ENCODE results near the gene LRCH1.

LRCH1 gene

DNA sequence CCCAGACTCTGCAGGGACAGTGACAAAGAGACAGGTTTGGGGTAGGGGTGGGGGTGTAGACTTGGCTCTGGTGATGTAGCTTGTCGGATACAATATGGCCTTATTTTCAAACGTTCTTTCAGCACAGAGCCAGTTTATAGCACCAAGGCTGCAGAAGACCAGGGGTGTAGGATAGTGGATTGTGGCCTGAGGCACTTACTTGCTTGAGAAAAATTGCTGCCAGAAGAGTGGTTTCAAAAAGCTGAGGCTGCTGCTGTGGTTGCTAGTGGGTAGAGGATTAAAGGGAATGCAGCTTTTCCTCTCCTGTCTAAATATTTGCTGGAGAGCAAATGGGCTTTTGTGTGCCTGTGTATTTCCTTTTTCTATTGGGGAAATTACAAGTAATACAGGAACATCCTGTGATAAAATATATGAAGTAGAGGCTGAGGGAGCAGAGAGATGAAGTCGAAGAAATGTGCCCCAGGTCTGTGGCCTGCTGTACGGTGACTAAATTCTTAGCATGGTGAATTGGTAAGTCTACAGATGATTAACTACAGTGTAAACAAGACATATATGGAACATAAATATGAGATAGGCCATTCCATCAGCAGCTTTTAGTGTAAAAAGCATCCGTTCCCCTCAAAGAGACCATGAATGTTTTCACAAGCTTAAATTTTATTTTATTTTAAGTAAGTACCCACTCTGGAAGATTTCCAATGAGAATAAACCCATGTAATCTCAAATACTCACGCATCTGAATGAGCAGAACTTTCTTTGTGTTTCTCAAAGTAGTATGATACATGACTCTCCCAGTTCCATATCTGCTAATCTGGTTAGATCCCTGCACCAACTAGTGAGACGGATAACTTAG lies 112.9 kb downstream of the LRCH1 start:
- peaks cover 10 to 14% of the 10 kb centered on the region in 2 donors for H3K4me1 ChIP-seq (ENCODE audit: control insufficient read depth in 2 of 2, insufficient read depth in 1 of 2, low read depth in 1 of 2, low read length in 2 of 2)
- H3K27ac ChIP-seq (replicated peaks; ENCODE audit: low read length), result no peak overlapping the region
- no peak for DNase-seq (ENCODE audit: low spot score)

DNA sequence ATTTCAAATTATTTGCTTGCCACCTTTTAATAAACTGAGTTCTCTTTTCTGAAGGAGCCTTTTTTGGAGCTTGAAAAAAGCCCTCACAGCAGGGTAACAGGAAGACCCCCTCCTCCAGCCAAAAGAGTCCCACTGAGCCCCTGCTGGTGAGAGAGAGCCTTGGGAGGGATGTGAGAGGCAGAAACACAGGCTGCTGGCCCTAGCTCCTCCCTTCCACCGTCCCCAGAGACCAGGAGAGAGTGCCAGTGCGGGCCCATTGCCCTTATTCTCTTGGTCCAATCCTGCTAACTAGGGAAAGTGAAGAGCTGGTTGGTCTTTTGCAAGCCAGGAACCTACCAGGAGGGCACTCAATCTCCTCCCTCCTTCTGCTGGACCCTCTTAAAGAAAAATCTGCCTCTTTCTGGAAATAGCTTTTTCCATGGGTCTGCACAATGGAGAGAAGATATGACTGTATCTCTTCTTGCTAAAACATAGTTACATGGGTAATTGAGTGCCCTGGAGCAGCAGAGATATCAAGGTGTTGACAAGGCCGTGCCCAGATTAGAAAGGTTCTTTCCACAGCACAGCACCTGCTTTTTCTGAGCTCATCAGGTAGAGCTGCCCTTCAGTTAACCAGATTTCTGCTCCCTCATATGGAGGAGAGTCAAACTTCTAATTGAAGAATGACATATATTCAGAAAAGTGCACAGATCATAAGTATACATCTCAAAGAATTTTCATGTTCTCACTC lies 113.9 kb downstream of the LRCH1 start:
- Histone ChIP-seq H3K4me2 (ENCODE audit: insufficient read depth, low read length, poor library complexity, severe bottlenecking) (no peak overlapping the region), H2BK12ac (ENCODE audit: low read length) (no peak overlapping the region), H3K79me1 (ENCODE audit: low read depth, low read length) (no peaks in the 10 kb centered on the region), H3K4ac (ENCODE audit: low read length) (no peak overlapping the region), H3K4me3 (ENCODE audit: low read length in 2 of 2) (no peak overlapping the region), H3K9ac (ENCODE audit: low read depth, low read length, poor library complexity) (no peak overlapping the region), H3K18ac (ENCODE audit: low read length) (peak overlapping the region; percentile 40), H3K36me3 (replicated peaks in 1 of 2; ENCODE audit: control insufficient read depth in 2 of 2, insufficient read depth in 2 of 2, low read length in 2 of 2) (peaks cover 0 to 15% of the 10 kb centered on the region in 2 donors), H2AK5ac (ENCODE audit: low read depth, low read length) (no peak overlapping the region), H3K27me3 (ENCODE audit: control insufficient read depth in 3 of 3, insufficient read depth in 3 of 3, low read depth in 1 of 3, low read length in 3 of 3) (no peaks in the 10 kb centered on the region), H3K27ac (replicated peaks; ENCODE audit: low read length) (no peak overlapping the region), H4K8ac (ENCODE audit: low read depth, low read length) (no peak overlapping the region), H3K23ac (ENCODE audit: low read depth, low read length, poor library complexity) (no peak overlapping the region), H2AFZ (ENCODE audit: low read length) (no peak overlapping the region), H2BK120ac (ENCODE audit: low read depth, low read length) (no peak overlapping the region), H2BK15ac (ENCODE audit: low read length) (no peak overlapping the region), H4K91ac (ENCODE audit: low read depth, low read length, poor library complexity) (no peak overlapping the region), H3K4me1 (ENCODE audit: control insufficient read depth in 2 of 2, insufficient read depth in 1 of 2, low read depth in 1 of 2, low read length in 2 of 2) (peaks cover 10 to 14% of the 10 kb centered on the region in 2 donors), H3K9me3 (replicated peaks in 1 of 2; ENCODE audit: control insufficient read depth in 2 of 2, insufficient read depth in 1 of 2, low read depth in 1 of 2, low read length in 2 of 2) (no peaks in the 10 kb centered on the region), H3K14ac (ENCODE audit: low read length) (no peak overlapping the region), H2BK5ac (ENCODE audit: low read length) (no peak overlapping the region)
- no CpG with 5 or more reads among the region's 3 CpGs for WGBS, 2 donors (ENCODE audit: extremely low coverage in 2 of 2, insufficient read length in 2 of 2, insufficient replicate concordance in 1 of 2)
- no peak for DNase-seq (ENCODE audit: low spot score)

More for the DNA sequence above, 112.9 kb downstream of the LRCH1 start:
- Histone ChIP-seq H3K4me3 (ENCODE audit: low read length in 2 of 2) (no peak overlapping the region), H2BK15ac (ENCODE audit: low read length) (no peak overlapping the region), H4K8ac (ENCODE audit: low read depth, low read length) (no peak overlapping the region), H2AFZ (ENCODE audit: low read length) (no peak overlapping the region), H3K23ac (ENCODE audit: low read depth, low read length, poor library complexity) (no peak overlapping the region), H3K79me1 (ENCODE audit: low read depth, low read length) (no peaks in the 10 kb centered on the region), H4K91ac (ENCODE audit: low read depth, low read length, poor library complexity) (no peak overlapping the region), H2AK5ac (ENCODE audit: low read depth, low read length) (no peak overlapping the region), H3K4ac (ENCODE audit: low read length) (no peak overlapping the region), H2BK12ac (ENCODE audit: low read length) (no peak overlapping the region), H2BK120ac (ENCODE audit: low read depth, low read length) (no peak overlapping the region), H3K9ac (ENCODE audit: low read depth, low read length, poor library complexity) (no peak overlapping the region), H3K9me3 (replicated peaks in 1 of 2; ENCODE audit: control insufficient read depth in 2 of 2, insufficient read depth in 1 of 2, low read depth in 1 of 2, low read length in 2 of 2) (no peaks in the 10 kb centered on the region), H3K14ac (ENCODE audit: low read length) (no peak overlapping the region), H3K36me3 (replicated peaks in 1 of 2; ENCODE audit: control insufficient read depth in 2 of 2, insufficient read depth in 2 of 2, low read length in 2 of 2) (peaks cover 0 to 12% of the 10 kb centered on the region in 2 donors), H3K27me3 (ENCODE audit: control insufficient read depth in 3 of 3, insufficient read depth in 3 of 3, low read depth in 1 of 3, low read length in 3 of 3) (no peaks in the 10 kb centered on the region), H3K18ac (ENCODE audit: low read length) (no peak overlapping the region), H2BK5ac (ENCODE audit: low read length) (no peak overlapping the region), H3K4me2 (ENCODE audit: insufficient read depth, low read length, poor library complexity, severe bottlenecking) (no peak overlapping the region)
- no CpG with 5 or more reads among the region's 7 CpGs for whole genome bisulfite sequencing, 2 donors (ENCODE audit: extremely low coverage in 2 of 2, insufficient read length in 2 of 2, insufficient replicate concordance in 1 of 2)

DNA sequence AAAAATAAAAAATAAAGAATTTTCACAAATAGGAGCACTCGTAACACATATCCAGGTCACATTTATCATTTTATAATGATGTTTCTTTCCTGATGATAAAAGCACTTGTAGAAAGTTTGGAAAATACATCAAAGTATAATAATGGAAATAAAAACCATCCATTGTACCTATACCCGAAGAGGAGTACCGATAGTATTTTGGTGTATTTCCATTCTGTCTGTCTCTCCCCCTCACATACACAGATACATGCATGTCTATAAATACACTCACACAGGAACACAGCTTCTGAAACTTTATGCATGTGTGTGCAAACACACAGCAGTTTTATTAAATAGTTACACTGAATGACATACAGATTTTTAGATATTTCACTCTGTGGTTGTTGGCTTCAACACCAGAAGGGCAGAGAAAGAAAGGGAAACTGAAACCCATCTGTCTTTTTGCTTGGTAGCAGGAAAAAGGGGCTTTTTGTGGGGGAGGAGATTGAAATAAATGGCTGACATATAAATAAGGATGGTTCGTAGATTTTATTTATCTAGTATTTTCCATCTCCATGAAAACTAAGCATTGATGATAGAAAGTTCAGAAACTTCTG lies 114.8 kb downstream of the LRCH1 start:
- peaks cover 0 to 18% of the 10 kb centered on the region in 2 donors for H3K36me3 ChIP-seq (replicated peaks in 1 of 2; ENCODE audit: control insufficient read depth in 2 of 2, insufficient read depth in 2 of 2, low read length in 2 of 2)
- H2BK120ac ChIP-seq (ENCODE audit: low read depth, low read length), result no peak overlapping the region
- WGBS, 2 donors (ENCODE audit: extremely low coverage in 2 of 2, insufficient read length in 2 of 2, insufficient replicate concordance in 1 of 2), result no CpG with 5 or more reads among the region's 4 CpGs
- peaks cover 10 to 14% of the 10 kb centered on the region in 2 donors for H3K4me1 ChIP-seq (ENCODE audit: control insufficient read depth in 2 of 2, insufficient read depth in 1 of 2, low read depth in 1 of 2, low read length in 2 of 2)
- no peaks in the 10 kb centered on the region for H3K27me3 ChIP-seq (ENCODE audit: control insufficient read depth in 3 of 3, insufficient read depth in 3 of 3, low read depth in 1 of 3, low read length in 3 of 3)
- H3K4ac ChIP-seq (ENCODE audit: low read length), result no peak overlapping the region
- H4K8ac ChIP-seq (ENCODE audit: low read depth, low read length), result no peak overlapping the region
- H3K79me1 ChIP-seq (ENCODE audit: low read depth, low read length), result no peaks in the 10 kb centered on the region
- H3K4me3 ChIP-seq (ENCODE audit: low read length in 2 of 2), result no peak overlapping the region
- no peaks in the 10 kb centered on the region for H3K9me3 ChIP-seq (replicated peaks in 1 of 2; ENCODE audit: control insufficient read depth in 2 of 2, insufficient read depth in 1 of 2, low read depth in 1 of 2, low read length in 2 of 2)
- H3K14ac ChIP-seq (ENCODE audit: low read length), result no peak overlapping the region
- H3K18ac ChIP-seq (ENCODE audit: low read length), result no peak overlapping the region
- no peak overlapping the region for H3K9ac ChIP-seq (ENCODE audit: low read depth, low read length, poor library complexity)
- H2AFZ ChIP-seq (ENCODE audit: low read length), result no peak overlapping the region
- no peak overlapping the region for H3K27ac ChIP-seq (replicated peaks; ENCODE audit: low read length)
- no peak overlapping the region for H2BK5ac ChIP-seq (ENCODE audit: low read length)
- H3K23ac ChIP-seq (ENCODE audit: low read depth, low read length, poor library complexity), result no peak overlapping the region
- H2BK15ac ChIP-seq (ENCODE audit: low read length), result no peak overlapping the region
- H2BK12ac ChIP-seq (ENCODE audit: low read length), result no peak overlapping the region
- no peak overlapping the region for H2AK5ac ChIP-seq (ENCODE audit: low read depth, low read length)
- H3K4me2 ChIP-seq (ENCODE audit: insufficient read depth, low read length, poor library complexity, severe bottlenecking), result no peak overlapping the region
- H4K91ac ChIP-seq (ENCODE audit: low read depth, low read length, poor library complexity), result no peak overlapping the region
- no peak for DNase-seq (ENCODE audit: low spot score)

DNA sequence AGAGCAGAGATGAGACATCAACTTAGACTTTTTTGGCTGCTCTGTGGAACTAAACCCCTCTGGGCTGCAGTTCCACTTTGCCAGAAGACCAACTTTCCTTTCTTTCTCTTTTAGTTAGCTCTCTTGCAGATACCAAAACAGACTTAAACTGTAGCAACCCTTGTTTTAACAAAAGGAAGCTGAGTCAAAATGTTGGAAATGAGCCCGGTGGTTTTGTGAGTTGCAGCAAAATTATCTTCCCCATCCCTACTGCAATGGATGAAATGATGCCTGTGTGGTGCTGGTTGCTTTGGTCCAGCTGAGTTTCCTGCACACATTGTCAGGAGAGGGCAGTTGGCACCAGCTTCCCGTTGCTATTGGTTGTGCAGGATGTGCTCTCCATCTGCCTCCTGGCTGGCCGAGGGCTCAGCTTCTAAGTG lies 115.3 kb downstream of the LRCH1 start:
- no peak overlapping the region for H3K4ac ChIP-seq (ENCODE audit: low read length)
- H3K4me2 ChIP-seq (ENCODE audit: insufficient read depth, low read length, poor library complexity, severe bottlenecking), result no peak overlapping the region
- peaks cover 0 to 18% of the 10 kb centered on the region in 2 donors for H3K36me3 ChIP-seq (replicated peaks in 1 of 2; ENCODE audit: control insufficient read depth in 2 of 2, insufficient read depth in 2 of 2, low read length in 2 of 2)
- peaks cover 10 to 12% of the 10 kb centered on the region in 2 donors for H3K4me1 ChIP-seq (ENCODE audit: control insufficient read depth in 2 of 2, insufficient read depth in 1 of 2, low read depth in 1 of 2, low read length in 2 of 2)
- no peak overlapping the region for H3K18ac ChIP-seq (ENCODE audit: low read length)
- H3K79me1 ChIP-seq (ENCODE audit: low read depth, low read length), result no peaks in the 10 kb centered on the region
- H2BK5ac ChIP-seq (ENCODE audit: low read length), result no peak overlapping the region
- H2AFZ ChIP-seq (ENCODE audit: low read length), result no peak overlapping the region
- H2BK12ac ChIP-seq (ENCODE audit: low read length), result no peak overlapping the region
- no peak overlapping the region for H3K23ac ChIP-seq (ENCODE audit: low read depth, low read length, poor library complexity)
- DNase-seq (ENCODE audit: low spot score), result no peak
- no peak overlapping the region for H3K14ac ChIP-seq (ENCODE audit: low read length)
- no peak overlapping the region for H3K27ac ChIP-seq (replicated peaks; ENCODE audit: low read length)
- H2AK5ac ChIP-seq (ENCODE audit: low read depth, low read length), result no peak overlapping the region
- no peak overlapping the region for H4K8ac ChIP-seq (ENCODE audit: low read depth, low read length)
- no peak overlapping the region for H3K4me3 ChIP-seq (ENCODE audit: low read length in 2 of 2)
- H2BK15ac ChIP-seq (ENCODE audit: low read length), result no peak overlapping the region
- no peaks in the 10 kb centered on the region for H3K27me3 ChIP-seq (ENCODE audit: control insufficient read depth in 3 of 3, insufficient read depth in 3 of 3, low read depth in 1 of 3, low read length in 3 of 3)
- H2BK120ac ChIP-seq (ENCODE audit: low read depth, low read length), result no peak overlapping the region
- WGBS, 2 donors (ENCODE audit: extremely low coverage in 2 of 2, insufficient read length in 2 of 2, insufficient replicate concordance in 1 of 2), result no CpG with 5 or more reads among the region's 3 CpGs
- H3K9me3 ChIP-seq (replicated peaks in 1 of 2; ENCODE audit: control insufficient read depth in 2 of 2, insufficient read depth in 1 of 2, low read depth in 1 of 2, low read length in 2 of 2), result no peaks in the 10 kb centered on the region
- H4K91ac ChIP-seq (ENCODE audit: low read depth, low read length, poor library complexity), result no peak overlapping the region
- H3K9ac ChIP-seq (ENCODE audit: low read depth, low read length, poor library complexity), result no peak overlapping the region

Measured in neuronal stem cell (in vitro differentiated cells).